ENCODE results near the gene UCN. TPM values are rescaled to one million over a fixed set of nuclear protein-coding genes. Genes with fewer than 3 reads are reported as not detected.
"Not testable (repeated sequence)": the region's sequence is repeated elsewhere in the genome, so short reads cannot be mapped to it uniquely, and the experiment has no call there.

The UCN gene
- total RNA-seq, 4 donors from 2014 or later, result 14.9 to 24.0 (median 16.8) TPM

- H3K27me3 ChIP-seq, result peaks cover 0 to 18% of the 10 kb centered on the region in 2 donors
- 78 to 83% methylated on average over 1 of the region's 1 CpG for WGBS, 2 donors
These were observed 30.2 kb downstream of the UCN start for GRCh38 chr2:27278010-27278409.

GRCh38 chr2:27275211-27276150 lies 32.8 kb downstream of the UCN start, which contains the start of gene DNAJC5G:
Gene DNAJC5G, plus strand, starts transcription at chr2:27275433. Its CDS starts 1,296 bp downstream, at chr2:27276729.
- Histone ChIP-seq H3K36me3 (no peaks in the 10 kb centered on the region), H3K27me3 (peaks cover 0 to 18% of the 10 kb centered on the region in 2 donors), H3K27ac (no peak within 1 kb of the TSS), H3K9me3 (no peaks in the 10 kb centered on the region), H3K4me3 (no peak within 1 kb of the TSS), H3K4me1 (peaks cover 0 to 8% (median 0%) of the 10 kb centered on the region in 4 donors)
- WGBS, 2 donors, result 77 to 79% methylated on average over 38 to 39 of the region's 39 CpGs
- TF ChIP-seq POLR2A (IDR thresholded peaks at IDR 0.05) (no peak), EP300 (IDR thresholded peaks at IDR 0.05) (no peak)
- TF ChIP-seq, protein P1, sequence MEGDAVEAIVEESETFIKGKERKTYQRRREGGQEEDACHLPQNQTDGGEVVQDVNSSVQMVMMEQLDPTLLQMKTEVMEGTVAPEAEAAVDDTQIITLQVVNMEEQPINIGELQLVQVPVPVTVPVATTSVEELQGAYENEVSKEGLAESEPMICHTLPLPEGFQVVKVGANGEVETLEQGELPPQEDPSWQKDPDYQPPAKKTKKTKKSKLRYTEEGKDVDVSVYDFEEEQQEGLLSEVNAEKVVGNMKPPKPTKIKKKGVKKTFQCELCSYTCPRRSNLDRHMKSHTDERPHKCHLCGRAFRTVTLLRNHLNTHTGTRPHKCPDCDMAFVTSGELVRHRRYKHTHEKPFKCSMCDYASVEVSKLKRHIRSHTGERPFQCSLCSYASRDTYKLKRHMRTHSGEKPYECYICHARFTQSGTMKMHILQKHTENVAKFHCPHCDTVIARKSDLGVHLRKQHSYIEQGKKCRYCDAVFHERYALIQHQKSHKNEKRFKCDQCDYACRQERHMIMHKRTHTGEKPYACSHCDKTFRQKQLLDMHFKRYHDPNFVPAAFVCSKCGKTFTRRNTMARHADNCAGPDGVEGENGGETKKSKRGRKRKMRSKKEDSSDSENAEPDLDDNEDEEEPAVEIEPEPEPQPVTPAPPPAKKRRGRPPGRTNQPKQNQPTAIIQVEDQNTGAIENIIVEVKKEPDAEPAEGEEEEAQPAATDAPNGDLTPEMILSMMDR (IDR thresholded peaks at IDR 0.05), result no peak
- no peak for DNase-seq (ENCODE audit: low spot score in 2 of 2)

More at GRCh38 chr2:27278010-27278409, 30.2 kb downstream of the UCN start:
- TF ChIP-seq EP300 (IDR thresholded peaks at IDR 0.05) (no peak), POLR2A (IDR thresholded peaks at IDR 0.05) (no peak)
- TF ChIP-seq, protein P1 (IDR thresholded peaks at IDR 0.05), result no peak
- Histone ChIP-seq H3K9me3 (no peaks in the 10 kb centered on the region), H3K27ac (no peak overlapping the region), H3K4me1 (peaks cover 0 to 18% (median 5%) of the 10 kb centered on the region in 4 donors), H3K36me3 (no peaks in the 10 kb centered on the region), H3K4me3 (no peak overlapping the region)
- no peak for DNase-seq (ENCODE audit: low spot score in 2 of 2)

DNA sequence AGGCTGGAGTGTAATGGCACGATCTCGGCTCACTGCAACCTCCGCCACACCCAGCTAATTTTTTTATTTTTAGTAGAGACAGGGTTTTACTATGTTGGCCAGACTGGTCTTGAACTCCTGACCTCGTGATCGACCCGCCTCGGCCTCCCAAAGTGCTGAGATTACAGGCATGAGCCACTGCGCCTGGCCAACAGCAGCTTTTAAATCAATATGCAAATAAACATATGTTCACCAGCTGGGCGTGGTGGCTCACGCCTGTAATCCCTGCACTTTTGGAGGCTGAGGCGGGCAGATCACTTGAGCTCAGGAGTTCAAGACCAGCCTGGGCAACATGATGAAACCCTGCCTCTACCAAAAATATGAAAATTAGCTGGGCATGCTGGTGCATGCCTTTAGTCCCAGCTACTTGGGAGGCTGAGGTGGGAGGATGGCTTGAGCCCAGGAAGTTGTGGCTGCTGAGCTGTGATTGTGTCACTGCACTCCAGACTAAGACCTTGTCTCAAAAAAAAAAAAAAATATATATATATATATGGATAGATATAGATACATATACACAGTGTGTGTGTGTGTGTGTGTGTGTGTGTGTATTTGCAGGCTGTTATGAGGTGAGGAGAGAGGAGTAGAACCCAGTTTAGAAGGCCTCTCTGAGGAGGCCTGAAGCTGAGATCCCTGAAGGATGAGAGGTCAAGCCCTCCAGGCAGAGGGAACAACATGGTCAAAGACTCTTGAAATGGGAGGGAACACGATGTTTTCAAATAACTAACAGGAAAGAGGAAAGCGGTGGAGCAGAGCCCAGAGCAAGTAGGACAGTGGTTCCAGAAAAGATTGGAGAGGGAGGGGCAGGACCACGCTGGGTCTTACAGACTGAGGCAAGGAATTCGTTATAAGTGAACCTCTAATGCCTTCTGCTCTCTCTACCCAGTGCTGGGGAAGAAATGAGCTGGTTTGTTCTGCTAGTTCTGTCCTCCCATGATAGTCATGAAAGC lies 35.4 kb downstream of the UCN start:
- not testable (repeated sequence) for DNase-seq (ENCODE audit: low spot score in 2 of 2); H3K36me3 ChIP-seq; H3K4me1 ChIP-seq; H3K4me3 ChIP-seq; H3K27ac ChIP-seq; H3K9me3 ChIP-seq
- WGBS, 2 donors, result 76 to 80% methylated on average over 15 of the region's 15 CpGs
- peaks cover 0 to 27% of the 10 kb centered on the region in 2 donors for H3K27me3 ChIP-seq

GRCh38 chr2:27271631-27272340 lies 36.5 kb downstream of the UCN start:
- Histone ChIP-seq H3K36me3 (no peaks in the 10 kb centered on the region), H3K27me3 (peaks cover 0 to 28% of the 10 kb centered on the region in 2 donors), H3K4me3 (no peak overlapping the region), H3K4me1 (no peaks in the 10 kb centered on the region), H3K9me3 (no peaks in the 10 kb centered on the region), H3K27ac (no peak overlapping the region)
- WGBS, 2 donors, result 63 to 64% methylated on average over 11 of the region's 11 CpGs
- no peak for DNase-seq (ENCODE audit: low spot score in 2 of 2)
- TF ChIP-seq, protein P1 (IDR thresholded peaks at IDR 0.05), result no peak
- TF ChIP-seq EP300 (IDR thresholded peaks at IDR 0.05) (no peak), POLR2A (IDR thresholded peaks at IDR 0.05) (no peak)

- Histone ChIP-seq H3K36me3 (no peaks in the 10 kb centered on the region), H3K4me3 (no peak overlapping the region), H3K27ac (no peak overlapping the region), H3K4me1 (no peaks in the 10 kb centered on the region), H3K27me3 (peaks cover 0 to 38% of the 10 kb centered on the region in 2 donors), H3K9me3 (no peaks in the 10 kb centered on the region)
- WGBS, 2 donors, result 75 to 87% methylated on average over 2 of the region's 2 CpGs
- DNase-seq (ENCODE audit: low spot score in 2 of 2), result no peak
- TF ChIP-seq POLR2A (IDR thresholded peaks at IDR 0.05), result no peak
- no peak for TF ChIP-seq EP300 (IDR thresholded peaks at IDR 0.05)
- TF ChIP-seq, protein P1 (IDR thresholded peaks at IDR 0.05), result no peak
These were observed 37.6 kb downstream of the UCN start for GRCh38 chr2:27270670-27271069.
